WTC11 (cell line): Measurements from ENCODE around the gene FGD6.

Experiments used
- MAX ChIP-seq: sonication (generic); formaldehyde crosslinking; IDR thresholded peaks from 2 replicates; pipeline ENCODE4 v1.8.0; 2022; ENCODE audit warnings: mild to moderate bottlenecking, missing genetic modification reagents
- RELA ChIP-seq: sonication (generic); formaldehyde crosslinking; IDR thresholded peaks from 2 replicates; pipeline ENCODE4 v1.8.1; 2022; ENCODE audit warnings: missing genetic modification reagents, mild to moderate bottlenecking, borderline replicate concordance
- ZNF121 ChIP-seq: sonication (generic); formaldehyde crosslinking; IDR thresholded peaks from 2 replicates; pipeline ENCODE4 v1.8.0; 2023; ENCODE audit warnings: missing genetic modification reagents
- TF ChIP-seq, protein P1 (sequence below): fragments of 200-600 bp; IDR thresholded peaks from 2 replicates; pipeline ENCODE4 v1.8.0; 2022; ENCODE audit warnings: antibody characterized with exemption

- no peak for TF ChIP-seq MAX (CRISPR knock-in tag)
- TF ChIP-seq ZNF121 (CRISPR knock-in tag): no peak
- TF ChIP-seq, protein P1, sequence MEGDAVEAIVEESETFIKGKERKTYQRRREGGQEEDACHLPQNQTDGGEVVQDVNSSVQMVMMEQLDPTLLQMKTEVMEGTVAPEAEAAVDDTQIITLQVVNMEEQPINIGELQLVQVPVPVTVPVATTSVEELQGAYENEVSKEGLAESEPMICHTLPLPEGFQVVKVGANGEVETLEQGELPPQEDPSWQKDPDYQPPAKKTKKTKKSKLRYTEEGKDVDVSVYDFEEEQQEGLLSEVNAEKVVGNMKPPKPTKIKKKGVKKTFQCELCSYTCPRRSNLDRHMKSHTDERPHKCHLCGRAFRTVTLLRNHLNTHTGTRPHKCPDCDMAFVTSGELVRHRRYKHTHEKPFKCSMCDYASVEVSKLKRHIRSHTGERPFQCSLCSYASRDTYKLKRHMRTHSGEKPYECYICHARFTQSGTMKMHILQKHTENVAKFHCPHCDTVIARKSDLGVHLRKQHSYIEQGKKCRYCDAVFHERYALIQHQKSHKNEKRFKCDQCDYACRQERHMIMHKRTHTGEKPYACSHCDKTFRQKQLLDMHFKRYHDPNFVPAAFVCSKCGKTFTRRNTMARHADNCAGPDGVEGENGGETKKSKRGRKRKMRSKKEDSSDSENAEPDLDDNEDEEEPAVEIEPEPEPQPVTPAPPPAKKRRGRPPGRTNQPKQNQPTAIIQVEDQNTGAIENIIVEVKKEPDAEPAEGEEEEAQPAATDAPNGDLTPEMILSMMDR: no peak
- TF ChIP-seq RELA (CRISPR knock-in tag): no peak
Observed at GRCh38 chr12:95116773-95117172, 100.5 kb downstream of the FGD6 start.
